Panc1 (cell line): ENCODE data around the gene NLRP9. TPM values are rescaled to one million over a fixed set of nuclear protein-coding genes. Genes with fewer than 3 reads are reported as not detected.

Source experiments
- ATAC-seq: fragments of 200-7000 bp; cut with Tn5 transposase; 2 replicates; pipeline ENCODE4 v1.9.1; 2020; ENCODE audit warnings: mild to moderate bottlenecking, moderate library complexity
- BruUV-seq: library from RNA; stranded (reverse); fragments of 400-500 nt; replicated peaks from 2 replicates; lab custom pipeline; 2021; lab: Mats Ljungman, UMichigan
- CTCF ChIA-PET: fragments of 300-600 bp; sonication (Branson Sonifier 250); formaldehyde crosslinking; loops from one replicate; lab custom pipeline; 2022; ENCODE audit warnings: antibody characterized with exemption; lab: Charles Lee
- POLR2A ChIA-PET: fragments of 300-600 bp; sonication (Branson Sonifier 250); formaldehyde crosslinking; loops from one replicate; lab custom pipeline; 2022; ENCODE audit warnings: antibody characterized with exemption; lab: Charles Lee
- DNase-seq: peaks from one replicate; pipeline ENCODE4 v3.0.0-alpha.2; 2010; ENCODE audit warnings: low read depth, low spot score
- H3K27ac ChIP-seq: 2 replicates; pipeline ENCODE4 v1.5.1; 2011; ENCODE audit warnings: mild to moderate bottlenecking, low read length, inconsistent platforms
- H3K27me3 ChIP-seq: fragments of 200-500 bp; sonication (Bioruptor generic); 2 replicates; pipeline ENCODE4 v1.6.0; 2014; ENCODE audit warnings: low read length, inconsistent platforms; ENCODE audit not compliant: control insufficient read depth, insufficient read depth
- H3K36me3 ChIP-seq: fragments of 200-500 bp; sonication (Bioruptor generic); 2 replicates; pipeline ENCODE4 v1.5.1; 2014; ENCODE audit warnings: inconsistent platforms, mild to moderate bottlenecking, low read length, moderate library complexity; ENCODE audit not compliant: control insufficient read depth, insufficient read depth
- H3K4me1 ChIP-seq: 2 replicates; pipeline ENCODE4 v1.5.1; 2011; ENCODE audit warnings: inconsistent platforms, mild to moderate bottlenecking, low read length, moderate library complexity; ENCODE audit not compliant: control insufficient read depth, insufficient read depth
- H3K4me3 ChIP-seq, 2 experiments: 2 replicates each; pipeline ENCODE4 v1.5.1; 2011 to 2012; ENCODE audit warnings: low read depth in 2 of 2, low read length in 2 of 2, mild to moderate bottlenecking in 2 of 2, inconsistent platforms in 1 of 2, moderate library complexity in 1 of 2
- H3K9me3 ChIP-seq: fragments of 200-500 bp; sonication (Bioruptor generic); 2 replicates; pipeline ENCODE4 v1.5.1; 2014; ENCODE audit warnings: low read depth, mild to moderate bottlenecking, inconsistent platforms, low read length, moderate library complexity; ENCODE audit not compliant: control insufficient read depth, insufficient read depth
- POLR2AphosphoS5 ChIP-seq: IDR thresholded peaks from 2 replicates; pipeline ENCODE4 v1.6.1; 2012; ENCODE audit warnings: mild to moderate bottlenecking, low read depth, low read length, moderate library complexity
- SIN3A ChIP-seq: IDR thresholded peaks from 2 replicates; pipeline ENCODE4 v1.6.1; 2012; ENCODE audit warnings: low read depth, mild to moderate bottlenecking, low read length, moderate library complexity, borderline replicate concordance; ENCODE audit not compliant: insufficient read depth
- TCF7L2 ChIP-seq: IDR thresholded peaks from 2 replicates; pipeline ENCODE4 v1.6.1; 2011; ENCODE audit warnings: mild to moderate bottlenecking, low read depth, low read length, inconsistent platforms
- in situ Hi-C: cut with HindIII; loops from 2 replicates; pipeline ENCODE4 v1.10.0; 2016; ENCODE audit warnings: low sequenced_read_pairs, low pct_unique_long_range_greater_than_20kb
- intact Hi-C: fragments of 100-400 bp; cut with micrococcal nuclease; formaldehyde crosslinking; loops from one replicate; pipeline ENCODE4 v1.10.0; 2022; ENCODE audit not compliant: unreplicated experiment
- total RNA-seq: library from RNA; stranded (reverse); gene quantifications from one replicate; pipeline ENCODE4 v1.2.1, GENCODE V29; 2021; ENCODE audit not compliant: unreplicated experiment
- TF ChIP-seq, protein P1 (sequence below): fragments of 450-650 bp; IDR thresholded peaks from 2 replicates; pipeline ENCODE4 v1.5.1; 2017; ENCODE audit warnings: mild to moderate bottlenecking
- TF ChIP-seq, protein P2 (sequence below), 2 experiments: IDR thresholded peaks; 2 replicates each; pipeline ENCODE4 v1.6.1; 2011 to 2012; ENCODE audit warnings: low read depth in 2 of 2, control low read depth in 1 of 2, low read length in 1 of 2, mild to moderate bottlenecking in 1 of 2, moderate library complexity in 1 of 2; ENCODE audit not compliant: insufficient read depth in 1 of 2

NLRP9 gene
- total RNA-seq, 1 experiment from 2014 or later = not detected

DNA sequence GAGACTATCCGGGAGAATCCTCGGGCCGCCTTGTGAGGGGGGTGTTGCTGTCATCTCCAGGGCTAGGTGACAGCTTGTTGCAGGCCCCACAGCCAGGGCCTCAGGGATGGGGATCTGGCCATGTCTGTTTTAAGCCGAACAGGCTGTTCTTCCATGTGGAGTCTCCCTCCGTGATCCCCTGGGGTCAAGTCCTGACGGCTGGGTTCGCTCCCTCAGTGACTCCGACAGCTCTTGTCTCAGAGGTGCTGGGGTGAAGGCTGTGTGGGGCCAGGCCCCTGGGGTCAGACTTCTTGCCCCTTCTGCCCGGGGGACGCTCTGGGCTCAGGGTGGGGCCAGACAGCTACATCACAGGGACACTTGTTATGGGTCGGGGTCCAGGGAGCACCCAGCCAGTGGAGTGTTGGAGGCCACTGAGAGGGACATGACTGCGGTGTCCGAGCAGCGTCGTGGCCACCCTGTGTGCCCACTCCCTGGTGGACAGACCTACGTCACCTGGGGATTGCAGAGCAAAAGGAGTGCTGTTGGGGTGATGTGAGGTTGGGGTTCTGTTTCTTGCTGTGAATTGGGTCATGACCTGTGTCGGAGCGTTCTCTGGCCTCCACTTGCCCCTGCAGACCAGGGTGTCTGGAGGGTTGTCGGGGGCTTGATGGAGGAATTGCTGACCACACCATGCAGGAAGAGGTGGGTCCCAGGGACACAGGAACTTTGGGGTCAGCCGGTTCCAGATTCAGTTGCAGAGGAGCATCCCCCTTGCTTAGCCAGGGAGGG lies 41.7 kb downstream of the NLRP9 start:
- POLR2A ChIA-PET = no interaction called here
- intact Hi-C loops = no loop called here
- peaks cover 5% of the 10 kb centered on the region for H3K36me3 ChIP-seq

DNA sequence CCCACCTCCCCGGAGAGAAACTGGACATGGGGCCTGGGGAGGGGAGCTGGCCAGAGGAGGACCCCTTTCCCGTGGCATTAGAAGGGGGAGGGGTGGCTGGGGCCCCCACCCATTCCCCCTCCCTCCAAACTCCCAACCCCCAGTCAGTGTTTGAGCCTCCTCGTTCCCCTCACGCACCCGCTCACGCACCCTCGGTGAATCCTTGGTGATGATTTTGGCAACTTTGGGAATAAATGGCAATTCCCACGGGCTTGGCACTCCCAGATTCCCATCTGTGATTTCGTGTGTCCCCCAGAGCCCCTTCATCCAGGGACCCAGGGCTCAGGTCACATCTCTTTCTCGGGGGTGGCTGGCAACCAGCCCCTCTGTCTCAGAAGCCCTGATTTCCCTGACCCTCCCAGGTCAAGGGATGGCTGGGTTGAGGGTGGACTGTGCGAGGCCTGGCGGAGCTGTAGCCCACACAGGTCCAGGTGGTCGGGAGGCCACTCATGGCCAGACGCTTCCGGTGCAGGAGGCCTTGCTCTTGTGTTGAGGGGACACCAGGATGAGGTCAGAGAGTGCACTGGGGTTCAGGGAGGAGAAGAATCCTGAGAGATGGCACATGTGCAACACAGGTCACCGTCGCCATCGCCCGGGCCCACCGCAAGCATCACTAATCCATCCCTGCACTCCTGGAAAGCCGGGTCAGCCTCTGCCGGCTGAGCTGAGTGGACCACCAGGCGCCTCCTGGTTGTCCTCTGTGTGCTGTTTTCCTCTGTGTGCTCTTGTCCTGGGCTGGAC lies 42.5 kb downstream of the NLRP9 start:
- POLR2A ChIA-PET = no interaction called here
- CTCF ChIA-PET = no interaction called here
- Histone ChIP-seq H3K4me3 (no peak overlapping the region), H3K36me3 (peaks cover 5% of the 10 kb centered on the region), H3K27ac (no peak overlapping the region), H3K4me1 (no peaks in the 10 kb centered on the region), H3K27me3 (no peaks in the 10 kb centered on the region), H3K9me3 (no peaks in the 10 kb centered on the region)
- TF ChIP-seq, protein P1, sequence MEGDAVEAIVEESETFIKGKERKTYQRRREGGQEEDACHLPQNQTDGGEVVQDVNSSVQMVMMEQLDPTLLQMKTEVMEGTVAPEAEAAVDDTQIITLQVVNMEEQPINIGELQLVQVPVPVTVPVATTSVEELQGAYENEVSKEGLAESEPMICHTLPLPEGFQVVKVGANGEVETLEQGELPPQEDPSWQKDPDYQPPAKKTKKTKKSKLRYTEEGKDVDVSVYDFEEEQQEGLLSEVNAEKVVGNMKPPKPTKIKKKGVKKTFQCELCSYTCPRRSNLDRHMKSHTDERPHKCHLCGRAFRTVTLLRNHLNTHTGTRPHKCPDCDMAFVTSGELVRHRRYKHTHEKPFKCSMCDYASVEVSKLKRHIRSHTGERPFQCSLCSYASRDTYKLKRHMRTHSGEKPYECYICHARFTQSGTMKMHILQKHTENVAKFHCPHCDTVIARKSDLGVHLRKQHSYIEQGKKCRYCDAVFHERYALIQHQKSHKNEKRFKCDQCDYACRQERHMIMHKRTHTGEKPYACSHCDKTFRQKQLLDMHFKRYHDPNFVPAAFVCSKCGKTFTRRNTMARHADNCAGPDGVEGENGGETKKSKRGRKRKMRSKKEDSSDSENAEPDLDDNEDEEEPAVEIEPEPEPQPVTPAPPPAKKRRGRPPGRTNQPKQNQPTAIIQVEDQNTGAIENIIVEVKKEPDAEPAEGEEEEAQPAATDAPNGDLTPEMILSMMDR = no peak
- TF ChIP-seq POLR2AphosphoS5 (no peak), SIN3A (no peak), TCF7L2 (no peak)
- TF ChIP-seq, protein P2, sequence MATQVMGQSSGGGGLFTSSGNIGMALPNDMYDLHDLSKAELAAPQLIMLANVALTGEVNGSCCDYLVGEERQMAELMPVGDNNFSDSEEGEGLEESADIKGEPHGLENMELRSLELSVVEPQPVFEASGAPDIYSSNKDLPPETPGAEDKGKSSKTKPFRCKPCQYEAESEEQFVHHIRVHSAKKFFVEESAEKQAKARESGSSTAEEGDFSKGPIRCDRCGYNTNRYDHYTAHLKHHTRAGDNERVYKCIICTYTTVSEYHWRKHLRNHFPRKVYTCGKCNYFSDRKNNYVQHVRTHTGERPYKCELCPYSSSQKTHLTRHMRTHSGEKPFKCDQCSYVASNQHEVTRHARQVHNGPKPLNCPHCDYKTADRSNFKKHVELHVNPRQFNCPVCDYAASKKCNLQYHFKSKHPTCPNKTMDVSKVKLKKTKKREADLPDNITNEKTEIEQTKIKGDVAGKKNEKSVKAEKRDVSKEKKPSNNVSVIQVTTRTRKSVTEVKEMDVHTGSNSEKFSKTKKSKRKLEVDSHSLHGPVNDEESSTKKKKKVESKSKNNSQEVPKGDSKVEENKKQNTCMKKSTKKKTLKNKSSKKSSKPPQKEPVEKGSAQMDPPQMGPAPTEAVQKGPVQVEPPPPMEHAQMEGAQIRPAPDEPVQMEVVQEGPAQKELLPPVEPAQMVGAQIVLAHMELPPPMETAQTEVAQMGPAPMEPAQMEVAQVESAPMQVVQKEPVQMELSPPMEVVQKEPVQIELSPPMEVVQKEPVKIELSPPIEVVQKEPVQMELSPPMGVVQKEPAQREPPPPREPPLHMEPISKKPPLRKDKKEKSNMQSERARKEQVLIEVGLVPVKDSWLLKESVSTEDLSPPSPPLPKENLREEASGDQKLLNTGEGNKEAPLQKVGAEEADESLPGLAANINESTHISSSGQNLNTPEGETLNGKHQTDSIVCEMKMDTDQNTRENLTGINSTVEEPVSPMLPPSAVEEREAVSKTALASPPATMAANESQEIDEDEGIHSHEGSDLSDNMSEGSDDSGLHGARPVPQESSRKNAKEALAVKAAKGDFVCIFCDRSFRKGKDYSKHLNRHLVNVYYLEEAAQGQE (IDR thresholded peaks at IDR 0.05; ENCODE audit: insufficient read depth in 1 of 2, low read depth in 2 of 2, low read length in 1 of 2) = no peak
- no peak for ATAC-seq
- DNase-seq = no peak
- in situ Hi-C loops (no loop called here), intact Hi-C loops (no loop called here)
- no TSS peak for BruUV-seq

More for the DNA sequence above, 41.7 kb downstream of the NLRP9 start:
- Histone ChIP-seq H3K4me1 (no peaks in the 10 kb centered on the region), H3K27me3 (no peaks in the 10 kb centered on the region), H3K27ac (no peak overlapping the region), H3K9me3 (no peaks in the 10 kb centered on the region), H3K4me3 (no peak overlapping the region)
- in situ Hi-C loops = no loop called here
- TF ChIP-seq SIN3A (no peak), TCF7L2 (no peak), POLR2AphosphoS5 (no peak)
- TF ChIP-seq, protein P2 (IDR thresholded peaks at IDR 0.05; ENCODE audit: insufficient read depth in 1 of 2, low read depth in 2 of 2, low read length in 1 of 2) = no peak
- TF ChIP-seq, protein P1 = no peak
- BruUV-seq = no TSS peak
- DNase-seq (no peak), ATAC-seq (no peak)
- CTCF ChIA-PET = no interaction called here
